Measurements from ENCODE around the gene TMEM220. TPM values are rescaled to one million over a fixed set of nuclear protein-coding genes. Genes with fewer than 3 reads are reported as not detected.

The TMEM220 gene
- total and polyA plus RNA-seq, 2 of the 4 experiments (the other 2 are of a cell fraction), result 1.1 to 1.9 TPM

- in situ Hi-C loops (cut with MboI; ENCODE audit: low sequenced_read_pairs) (loop anchor here (10.0 kb wide), 1 partner anchor 61 kb away; no protein-coding TSS in a partner anchor), dilution Hi-C loops (cut with HindIII; ENCODE audit: low sequenced_read_pairs, unreplicated experiment) (no loop called here)
- CTCF ChIA-PET, result no interaction called here
Measured at GRCh38 chr17:10726196-10726595, 3.6 kb downstream of the TMEM220 start.

More at GRCh38 chr17:10726196-10726595, 3.6 kb downstream of the TMEM220 start:
- DNase-seq (no peak), ATAC-seq (ENCODE audit: low read depth) (no peak)
- H2AFZ ChIP-seq (replicated peaks; ENCODE audit: low read length, poor library complexity), result no peak overlapping the region
- WGBS, 2 experiments (ENCODE audit: extremely low coverage in 2 of 2, insufficient read length in 1 of 2), result no CpG with 5 or more reads among the region's 2 CpGs
- H3K9me1 ChIP-seq (ENCODE audit: insufficient read depth, low read length), result 0 out of 2 replicates have a peak, but pooled peaks cover 3% of the 10 kb centered on the region
- no peak overlapping the region for H2BK120ac ChIP-seq (ENCODE audit: low read depth, low read length)
- no peak overlapping the region for H4K8ac ChIP-seq (ENCODE audit: low read depth in 2 of 2, low read length in 2 of 2)
- no peak overlapping the region for H4K5ac ChIP-seq (ENCODE audit: low read depth, low read length)
- intact Hi-C loops (cut with micrococcal nuclease), result loop anchor here (10.0 kb wide), 1 partner anchor 1269 kb away; the partner anchor contains the start of gene ZNF18
- no peak overlapping the region for H3K9ac ChIP-seq (ENCODE audit: low read depth, low read length)
- no peaks in the 10 kb centered on the region for H3K4me1 ChIP-seq (ENCODE audit: control insufficient read depth, insufficient read depth, low read length)
- no TSS peak for BruUV-seq (replicated peaks)
- no peak overlapping the region for H3K14ac ChIP-seq (replicated peaks; ENCODE audit: low read depth, low read length)
- H3K23ac ChIP-seq (ENCODE audit: low read depth, low read length), result no peak overlapping the region
- no peak overlapping the region for H3K4me3 ChIP-seq (ENCODE audit: insufficient read depth, low read depth, low read length)
- no peak overlapping the region for H2AK5ac ChIP-seq (ENCODE audit: low read depth, low read length)
- H3K36me3 ChIP-seq (ENCODE audit: control insufficient read depth, insufficient read depth, low read length), result peaks cover 5% of the 10 kb centered on the region
- H3K56ac ChIP-seq (ENCODE audit: extremely low read depth, insufficient read depth, low read length), result no peak overlapping the region
- no peak overlapping the region for H2AK9ac ChIP-seq (replicated peaks; ENCODE audit: low read depth, low read length, poor library complexity)
- no peak for TF ChIP-seq CTCF (conservative IDR thresholded peaks at IDR 0.05; ENCODE audit: low read depth, low read length)
- TF ChIP-seq MAZ (IDR thresholded peaks at IDR 0.05; ENCODE audit: borderline replicate concordance, low read depth, low read length), result no peak
- no peak for TF ChIP-seq FOS (IDR thresholded peaks at IDR 0.05; ENCODE audit: low read depth, low read length)
- no peak for TF ChIP-seq BHLHE40 (IDR thresholded peaks at IDR 0.05; ENCODE audit: low read depth, low read length)
- TF ChIP-seq RAD21 (IDR thresholded peaks at IDR 0.05; ENCODE audit: low read length), result no peak
- no peak for TF ChIP-seq CHD1 (IDR thresholded peaks at IDR 0.05; ENCODE audit: low read depth, low read length)
- no peak for TF ChIP-seq POLR2A (IDR thresholded peaks at IDR 0.05; ENCODE audit: low read depth, low read length)
- TF ChIP-seq USF2 (IDR thresholded peaks at IDR 0.05; ENCODE audit: low read depth, low read length), result no peak
- no peak for TF ChIP-seq MXI1 (IDR thresholded peaks at IDR 0.05; ENCODE audit: borderline replicate concordance, low read depth, low read length)
- no peak for TF ChIP-seq RCOR1 (IDR thresholded peaks at IDR 0.05; ENCODE audit: insufficient replicate concordance, low read length)
- no peak for TF ChIP-seq NFE2L2 (IDR thresholded peaks at IDR 0.05; ENCODE audit: low read depth, low read length)
- no peak for TF ChIP-seq RFX5 (IDR thresholded peaks at IDR 0.05; ENCODE audit: low read depth, low read length)
- TF ChIP-seq CEBPB (IDR thresholded peaks at IDR 0.05; ENCODE audit: low read depth, low read length), result no peak
- TF ChIP-seq ELK1 (IDR thresholded peaks at IDR 0.05; ENCODE audit: borderline replicate concordance, low read depth, low read length), result no peak
- no peak for TF ChIP-seq SMC3 (IDR thresholded peaks at IDR 0.05; ENCODE audit: low read depth, low read length)
- TF ChIP-seq MAFK (IDR thresholded peaks at IDR 0.05; ENCODE audit: low read depth, low read length), result no peak
- H2BK5ac ChIP-seq (ENCODE audit: low read depth, low read length, poor library complexity, severe bottlenecking), result no peak overlapping the region
- no peaks in the 10 kb centered on the region for H3K79me1 ChIP-seq (ENCODE audit: low read depth in 1 of 2, low read length in 2 of 2)
- no peak overlapping the region for H3K18ac ChIP-seq (ENCODE audit: low read depth, low read length)
- no peaks in the 10 kb centered on the region for H3K27me3 ChIP-seq (ENCODE audit: control insufficient read depth, insufficient read depth, low read length)
- no peaks in the 10 kb centered on the region for H4K20me1 ChIP-seq (ENCODE audit: insufficient read depth, low read length)
- H4K91ac ChIP-seq (ENCODE audit: insufficient read depth, low read depth, low read length), result no peak overlapping the region
- H3K27ac ChIP-seq (ENCODE audit: insufficient read depth, low read length), result no peak overlapping the region
- no peaks in the 10 kb centered on the region for H3K9me3 ChIP-seq (ENCODE audit: control insufficient read depth, insufficient read depth, low read length)
- no peak overlapping the region for H3K4me2 ChIP-seq (ENCODE audit: low read depth, low read length)
- no peak overlapping the region for H3K4ac ChIP-seq (ENCODE audit: low read depth, low read length)
- no peak overlapping the region for H2BK20ac ChIP-seq (ENCODE audit: low read depth, low read length)
- no peak overlapping the region for H2BK15ac ChIP-seq (ENCODE audit: low read depth, low read length)
- POLR2A ChIA-PET (ENCODE audit: unreplicated experiment), result no interaction called here

All from IMR-90 (cell line).